HepG2 (cell line): ENCODE data around the gene ADAM15. TPM values are rescaled to one million over a fixed set of nuclear protein-coding genes. Genes with fewer than 3 reads are reported as not detected.
A peak's percentile ranks its signal among the peaks of the same experiment; 100 is the strongest.

ENCODE experiments used
- JDP2 ChIP-seq: sonication (generic); formaldehyde crosslinking; IDR thresholded peaks from 2 replicates; pipeline ENCODE4 v1.8.1; 2022; ENCODE audit warnings: missing genetic modification reagents, borderline replicate concordance
- KDM2A ChIP-seq: sonication (generic); formaldehyde crosslinking; IDR thresholded peaks from 2 replicates; pipeline ENCODE4 v1.4.0; 2020; ENCODE audit warnings: low read depth, missing genetic modification reagents, borderline replicate concordance
- MTA1 ChIP-seq: sonication (generic); formaldehyde crosslinking; IDR thresholded peaks from 2 replicates; pipeline ENCODE4 v1.4.0; 2020; ENCODE audit warnings: missing genetic modification reagents, mild to moderate bottlenecking, borderline replicate concordance
- NCOR1 ChIP-seq: fragments of 200-600 bp; sonication (generic); IDR thresholded peaks from 2 replicates; pipeline ENCODE4 v1.7.0; 2017; ENCODE audit warnings: antibody characterized with exemption, low read length, borderline replicate concordance
- RFX5 ChIP-seq: IDR thresholded peaks from 2 replicates; pipeline ENCODE4 v1.6.1; 2011; ENCODE audit warnings: low read depth, low read length, improper control_type of control experiment
- SCMH1 ChIP-seq: sonication (generic); formaldehyde crosslinking; IDR thresholded peaks from 2 replicates; pipeline ENCODE4 v1.9.0; 2021; ENCODE audit warnings: missing genetic modification reagents, mild to moderate bottlenecking, borderline replicate concordance
- SIN3A ChIP-seq: IDR thresholded peaks from 2 replicates; pipeline ENCODE4 v1.6.1; 2011; ENCODE audit warnings: low read depth, mild to moderate bottlenecking, control low read depth, low read length, borderline replicate concordance
- SMAD9 ChIP-seq: sonication (generic); formaldehyde crosslinking; IDR thresholded peaks from 2 replicates; pipeline ENCODE4 v1.5.1; 2020; ENCODE audit warnings: mild to moderate bottlenecking, missing genetic modification reagents
- SMARCC2 ChIP-seq: fragments of 450-650 bp; IDR thresholded peaks from 2 replicates; pipeline ENCODE4 v1.6.1; 2017; ENCODE audit warnings: antibody characterized with exemption, mild to moderate bottlenecking
- ZBTB39 ChIP-seq: sonication (generic); formaldehyde crosslinking; IDR thresholded peaks from 2 replicates; pipeline ENCODE4 v1.5.0; 2020; ENCODE audit warnings: missing genetic modification reagents
- ZFYVE20 ChIP-seq: sonication (generic); formaldehyde crosslinking; IDR thresholded peaks from 2 replicates; pipeline ENCODE4 v1.8.0; 2023; ENCODE audit warnings: low read depth, mild to moderate bottlenecking, moderate library complexity, missing genetic modification reagents, borderline replicate concordance
- ZNF180 ChIP-seq: sonication (generic); formaldehyde crosslinking; IDR thresholded peaks from 2 replicates; pipeline ENCODE4 v1.4.0; 2020; ENCODE audit warnings: low read depth, missing genetic modification reagents, borderline replicate concordance
- ZNF235 ChIP-seq: sonication (generic); formaldehyde crosslinking; IDR thresholded peaks from 2 replicates; pipeline ENCODE4 v1.8.1; 2023; ENCODE audit warnings: mild to moderate bottlenecking, missing genetic modification reagents, borderline replicate concordance
- ZNF264 ChIP-seq: sonication (generic); formaldehyde crosslinking; IDR thresholded peaks from 2 replicates; pipeline ENCODE4 v1.4.0; 2020; ENCODE audit warnings: missing genetic modification reagents
- ZNF329 ChIP-seq: sonication (generic); formaldehyde crosslinking; IDR thresholded peaks from 2 replicates; pipeline ENCODE4 v1.9.0; 2021; ENCODE audit warnings: low read depth, mild to moderate bottlenecking, missing genetic modification reagents
- ZNF567 ChIP-seq: sonication (generic); formaldehyde crosslinking; IDR thresholded peaks from 2 replicates; pipeline ENCODE4 v1.8.1; 2023; ENCODE audit warnings: mild to moderate bottlenecking, missing genetic modification reagents, borderline replicate concordance
- ZNF609 ChIP-seq: sonication (generic); formaldehyde crosslinking; IDR thresholded peaks from 2 replicates; pipeline ENCODE4 v1.4.0; 2020; ENCODE audit warnings: mild to moderate bottlenecking, missing genetic modification reagents, borderline replicate concordance
- polyA plus RNA-seq, 8 experiments: library from polyadenylated mRNA; depleted of rRNA in 3 of 8; stranded (reverse) in 7 of 8; unstranded in 1 of 8; fragments of >200 nt; fragmentation: Illumina TruSeq in 4 of 8; extraction: Trizol in 4 of 8; gene quantifications; 2 replicates each; pipeline versions ENCODE4 v1.2.1 to v1.2.3, GENCODE V29; 2011 to 2016; ENCODE audit warnings: low read depth in 4 of 8, missing spikeins in 1 of 8, mixed read lengths in 1 of 8; ENCODE audit not compliant: insufficient read depth in 1 of 8
- total RNA-seq, 5 experiments: library from RNA; depleted of rRNA; stranded (reverse); fragments of >200 nt; fragmentation: Illumina TruSeq; extraction: Trizol; gene quantifications; 2 replicates each; pipeline ENCODE4 v1.2.3, GENCODE V29; 2016; ENCODE audit warnings: low read depth in 1 of 5
- TF ChIP-seq, protein P1 (sequence below): sonication (generic); formaldehyde crosslinking; IDR thresholded peaks from 2 replicates; pipeline ENCODE4 v1.8.1; 2023; ENCODE audit warnings: missing genetic modification reagents, mild to moderate bottlenecking, borderline replicate concordance
- TF ChIP-seq, protein P2 (sequence below), 2 experiments: IDR thresholded peaks; 2 replicates each; pipeline ENCODE4 v1.6.1; 2011 to 2012; ENCODE audit warnings: low read length in 2 of 2, borderline replicate concordance in 1 of 2, low read depth in 1 of 2, mild to moderate bottlenecking in 1 of 2, moderate library complexity in 1 of 2

The ADAM15 gene
- total and polyA plus RNA-seq, 2 of the 13 experiments (the other 11 are each of a cell fraction or from before 2014, with no cell fraction given): 17.9 to 25.6 TPM

GRCh38 chr1:155043301-155043702 lies 7.8 kb upstream of the ADAM15 start (continued):
- TF ChIP-seq ZNF609 (CRISPR knock-in tag) (peak; percentile 29; the same call in 1 of the 2 replicates), SIN3A (no peak), ZNF329 (CRISPR knock-in tag) (peak; percentile 21; the same call in 1 of the 2 replicates), MTA1 (0 out of 2 replicates have a peak, but pooled peaks have one; percentile 31), NCOR1 (no peak), ZBTB39 (CRISPR knock-in tag) (no peak), RFX5 (no peak), SMARCC2 (no peak), SCMH1 (CRISPR knock-in tag) (no peak), KDM2A (CRISPR knock-in tag) (0 out of 2 replicates have a peak, but pooled peaks have one; percentile 34), JDP2 (CRISPR knock-in tag) (no peak), SMAD9 (CRISPR knock-in tag) (no peak), ZFYVE20 (CRISPR knock-in tag) (no peak), ZNF567 (CRISPR knock-in tag) (no peak), ZNF264 (no peak), ZNF235 (no peak), ZNF180 (CRISPR knock-in tag) (no peak)
- TF ChIP-seq, protein P1, sequence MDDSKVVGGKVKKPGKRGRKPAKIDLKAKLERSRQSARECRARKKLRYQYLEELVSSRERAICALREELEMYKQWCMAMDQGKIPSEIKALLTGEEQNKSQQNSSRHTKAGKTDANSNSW (CRISPR knock-in tag): no peak
- TF ChIP-seq, protein P2, sequence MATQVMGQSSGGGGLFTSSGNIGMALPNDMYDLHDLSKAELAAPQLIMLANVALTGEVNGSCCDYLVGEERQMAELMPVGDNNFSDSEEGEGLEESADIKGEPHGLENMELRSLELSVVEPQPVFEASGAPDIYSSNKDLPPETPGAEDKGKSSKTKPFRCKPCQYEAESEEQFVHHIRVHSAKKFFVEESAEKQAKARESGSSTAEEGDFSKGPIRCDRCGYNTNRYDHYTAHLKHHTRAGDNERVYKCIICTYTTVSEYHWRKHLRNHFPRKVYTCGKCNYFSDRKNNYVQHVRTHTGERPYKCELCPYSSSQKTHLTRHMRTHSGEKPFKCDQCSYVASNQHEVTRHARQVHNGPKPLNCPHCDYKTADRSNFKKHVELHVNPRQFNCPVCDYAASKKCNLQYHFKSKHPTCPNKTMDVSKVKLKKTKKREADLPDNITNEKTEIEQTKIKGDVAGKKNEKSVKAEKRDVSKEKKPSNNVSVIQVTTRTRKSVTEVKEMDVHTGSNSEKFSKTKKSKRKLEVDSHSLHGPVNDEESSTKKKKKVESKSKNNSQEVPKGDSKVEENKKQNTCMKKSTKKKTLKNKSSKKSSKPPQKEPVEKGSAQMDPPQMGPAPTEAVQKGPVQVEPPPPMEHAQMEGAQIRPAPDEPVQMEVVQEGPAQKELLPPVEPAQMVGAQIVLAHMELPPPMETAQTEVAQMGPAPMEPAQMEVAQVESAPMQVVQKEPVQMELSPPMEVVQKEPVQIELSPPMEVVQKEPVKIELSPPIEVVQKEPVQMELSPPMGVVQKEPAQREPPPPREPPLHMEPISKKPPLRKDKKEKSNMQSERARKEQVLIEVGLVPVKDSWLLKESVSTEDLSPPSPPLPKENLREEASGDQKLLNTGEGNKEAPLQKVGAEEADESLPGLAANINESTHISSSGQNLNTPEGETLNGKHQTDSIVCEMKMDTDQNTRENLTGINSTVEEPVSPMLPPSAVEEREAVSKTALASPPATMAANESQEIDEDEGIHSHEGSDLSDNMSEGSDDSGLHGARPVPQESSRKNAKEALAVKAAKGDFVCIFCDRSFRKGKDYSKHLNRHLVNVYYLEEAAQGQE (IDR thresholded peaks at IDR 0.05; ENCODE audit: borderline replicate concordance in 1 of 2, low read depth in 1 of 2, low read length in 2 of 2): no peak
